ENCODE measurements around the gene CRCP. TPM values are rescaled to one million over a fixed set of nuclear protein-coding genes. Genes with fewer than 3 reads are reported as not detected.

CRCP gene
- total and polyA plus RNA-seq, 2 of the 13 experiments (the other 11 are each of a cell fraction or from before 2014, with no cell fraction given) = 22.7 to 31.0 TPM

GRCh38 chr7:66114743-66115649 is at the start of gene CRCP (continued):
- TF ChIP-seq KDM4B (CRISPR knock-in tag; IDR thresholded peaks at IDR 0.05) = 0 out of 2 replicates have a peak, but pooled peaks have one; percentile 37
- peak; percentile 43; the same call in 1 of the 2 replicates for TF ChIP-seq SUZ12 (IDR thresholded peaks at IDR 0.05; ENCODE audit: low read depth, low read length)
- TF ChIP-seq ZNF775 (CRISPR knock-in tag; IDR thresholded peaks at IDR 0.05; ENCODE audit: borderline replicate concordance) = 0 out of 2 replicates have a peak, but pooled peaks have one; percentile 67
- no peak for TF ChIP-seq MLLT10 (CRISPR knock-in tag; IDR thresholded peaks at IDR 0.05)
- TF ChIP-seq GZF1 (CRISPR knock-in tag; IDR thresholded peaks at IDR 0.05) = peak; percentile 71; the same call in 1 of the 2 replicates
- TF ChIP-seq TCF12 (IDR thresholded peaks at IDR 0.05) = no peak
- peak; percentile 21; the same call in 1 of the 2 replicates for TF ChIP-seq TCF12 (CRISPR knock-in tag; IDR thresholded peaks at IDR 0.05)
- TF ChIP-seq ZNF256 (CRISPR knock-in tag; conservative IDR thresholded peaks at IDR 0.05) = peak; percentile 90
- no peak for TF ChIP-seq ATF7 (IDR thresholded peaks at IDR 0.05)
- peak; percentile 15; the same call in 1 of the 2 replicates for TF ChIP-seq ATF7 (CRISPR knock-in tag; IDR thresholded peaks at IDR 0.05)
- TF ChIP-seq KLF13 (CRISPR knock-in tag; IDR thresholded peaks at IDR 0.05) = no peak
- TF ChIP-seq FOXK1 (CRISPR knock-in tag; IDR thresholded peaks at IDR 0.05; ENCODE audit: borderline replicate concordance, low read depth) = no peak
- no peak for TF ChIP-seq TBP (CRISPR knock-in tag; IDR thresholded peaks at IDR 0.05)
- TF ChIP-seq PHF8 (CRISPR knock-in tag; IDR thresholded peaks at IDR 0.05) = peak; percentile 91
- TF ChIP-seq ETS1 (CRISPR knock-in tag; IDR thresholded peaks at IDR 0.05) = peak; percentile 7; the same call in 1 of the 2 replicates
- TF ChIP-seq ZNF12 (CRISPR knock-in tag; IDR thresholded peaks at IDR 0.05) = no peak; the same call in 1 of the 2 replicates
- TF ChIP-seq KLF9 (CRISPR knock-in tag; IDR thresholded peaks at IDR 0.05; ENCODE audit: low read depth) = peak; percentile 95
- peak; percentile 59; the same call in 1 of the 2 replicates for TF ChIP-seq ZZZ3 (CRISPR knock-in tag; IDR thresholded peaks at IDR 0.05; ENCODE audit: borderline replicate concordance)
- TF ChIP-seq ZNF589 (CRISPR knock-in tag; conservative IDR thresholded peaks at IDR 0.05) = no peak
- peak; percentile 64; the same call in 1 of the 2 replicates for TF ChIP-seq ZNF784 (CRISPR knock-in tag; IDR thresholded peaks at IDR 0.05; ENCODE audit: borderline replicate concordance)
- peak; percentile 64; the same call in 1 of the 2 replicates for TF ChIP-seq E2F5 (CRISPR knock-in tag; conservative IDR thresholded peaks at IDR 0.05)
- TF ChIP-seq CEBPG (CRISPR knock-in tag; IDR thresholded peaks at IDR 0.05) = 0 out of 2 replicates have a peak, but pooled peaks have one; percentile 1
- no peak for TF ChIP-seq EP300 (IDR thresholded peaks at IDR 0.05; ENCODE audit: low read depth in 2 of 2, low read length in 2 of 2)
- TF ChIP-seq EP300 (CRISPR knock-in tag; IDR thresholded peaks at IDR 0.05; ENCODE audit: borderline replicate concordance) = peak; percentile 57; the same call in 1 of the 2 replicates
- TF ChIP-seq ZNF776 (CRISPR knock-in tag; IDR thresholded peaks at IDR 0.05) = no peak; the same call in 1 of the 2 replicates
- TF ChIP-seq TFAP4 (IDR thresholded peaks at IDR 0.05; ENCODE audit: borderline replicate concordance, low read depth) = peak; percentile 35; the same call in 1 of the 2 replicates
- TF ChIP-seq ELF4 (CRISPR knock-in tag; IDR thresholded peaks at IDR 0.05; ENCODE audit: borderline replicate concordance) = peak; percentile 86; the same call in 1 of the 2 replicates
- peak; percentile 46 for TF ChIP-seq ZNF768 (CRISPR knock-in tag; IDR thresholded peaks at IDR 0.05)

Measured in HepG2 (cell line).